AG04450 (cell line): ENCODE results near the gene CADM2. TPM values are rescaled to one million over a fixed set of nuclear protein-coding genes. Genes with fewer than 3 reads are reported as not detected.

Source experiments
- CTCF ChIA-PET: fragments of 300-600, 350-600 bp; formaldehyde crosslinking; extraction: SDS; loops from one replicate; lab custom pipeline; 2022; ENCODE audit warnings: antibody characterized with exemption, inconsistent platforms; lab: Charles Lee
- POLR2A ChIA-PET: fragments of 350-600 bp; formaldehyde crosslinking; extraction: SDS; loops from one replicate; lab custom pipeline; 2021; ENCODE audit warnings: antibody characterized with exemption, inconsistent platforms; lab: Yijun Ruan, JAX
- DNase-seq: peaks from one replicate; pipeline ENCODE4 v3.0.0-alpha.2; 2011; ENCODE audit warnings: low read depth, low spot score
- H3K27ac ChIP-seq: one replicate; pipeline ENCODE4 v1.5.1; 2012; ENCODE audit warnings: low read depth, low read length, control low read depth
- H3K27me3 ChIP-seq: one replicate; pipeline ENCODE4 v1.6.0; 2012; ENCODE audit warnings: low read length; ENCODE audit not compliant: control insufficient read depth, insufficient read depth
- H3K4me3 ChIP-seq: 2 replicates; pipeline ENCODE4 v1.5.1; 2011; ENCODE audit warnings: mild to moderate bottlenecking, low read depth, low read length, control low read depth
- H3K9me3 ChIP-seq: 2 replicates; pipeline ENCODE4 v1.5.1; 2012; ENCODE audit warnings: low read length; ENCODE audit not compliant: control insufficient read depth, insufficient read depth
- polyA plus RNA-seq: library from polyadenylated mRNA; depleted of rRNA; stranded (reverse); fragments of >200 nt; gene quantifications from 2 replicates; pipeline ENCODE4 v1.2.3, GENCODE V29; 2011
- TF ChIP-seq, protein P1 (sequence below): IDR thresholded peaks from 2 replicates; pipeline ENCODE4 v1.5.1; 2011; ENCODE audit warnings: low read depth, low read length, control low read depth, inconsistent platforms

Gene CADM2
- polyA plus RNA-seq, 1 experiment: not detected

DNA sequence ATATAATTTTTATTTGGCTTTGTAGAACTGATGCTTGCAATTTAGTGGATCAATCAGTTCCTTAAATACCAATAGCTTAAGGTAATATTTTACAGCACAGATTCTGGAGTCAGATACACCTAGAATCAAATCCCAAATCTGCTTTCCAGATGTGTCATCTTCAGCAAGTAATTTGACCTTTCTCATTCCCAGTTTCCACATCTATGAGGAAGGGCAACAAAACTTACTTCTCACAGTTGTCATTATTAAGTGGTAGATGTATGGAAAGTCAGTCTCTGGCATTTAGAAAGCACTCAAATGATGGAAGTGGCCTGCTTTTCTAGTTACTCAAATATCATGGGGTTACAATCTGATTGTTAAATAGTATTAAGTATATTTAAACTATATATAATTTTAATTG is 767.0 kb downstream of the CADM2 start:
- ChIA-PET CTCF (no interaction called here), POLR2A (no interaction called here)
- no peaks in the 10 kb centered on the region for H3K27me3 ChIP-seq
- TF ChIP-seq, protein P1, sequence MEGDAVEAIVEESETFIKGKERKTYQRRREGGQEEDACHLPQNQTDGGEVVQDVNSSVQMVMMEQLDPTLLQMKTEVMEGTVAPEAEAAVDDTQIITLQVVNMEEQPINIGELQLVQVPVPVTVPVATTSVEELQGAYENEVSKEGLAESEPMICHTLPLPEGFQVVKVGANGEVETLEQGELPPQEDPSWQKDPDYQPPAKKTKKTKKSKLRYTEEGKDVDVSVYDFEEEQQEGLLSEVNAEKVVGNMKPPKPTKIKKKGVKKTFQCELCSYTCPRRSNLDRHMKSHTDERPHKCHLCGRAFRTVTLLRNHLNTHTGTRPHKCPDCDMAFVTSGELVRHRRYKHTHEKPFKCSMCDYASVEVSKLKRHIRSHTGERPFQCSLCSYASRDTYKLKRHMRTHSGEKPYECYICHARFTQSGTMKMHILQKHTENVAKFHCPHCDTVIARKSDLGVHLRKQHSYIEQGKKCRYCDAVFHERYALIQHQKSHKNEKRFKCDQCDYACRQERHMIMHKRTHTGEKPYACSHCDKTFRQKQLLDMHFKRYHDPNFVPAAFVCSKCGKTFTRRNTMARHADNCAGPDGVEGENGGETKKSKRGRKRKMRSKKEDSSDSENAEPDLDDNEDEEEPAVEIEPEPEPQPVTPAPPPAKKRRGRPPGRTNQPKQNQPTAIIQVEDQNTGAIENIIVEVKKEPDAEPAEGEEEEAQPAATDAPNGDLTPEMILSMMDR: no peak
- no peak overlapping the region for H3K4me3 ChIP-seq
- no peak for DNase-seq
- peaks cover 5% of the 10 kb centered on the region for H3K9me3 ChIP-seq
- no peak overlapping the region for H3K27ac ChIP-seq

DNA sequence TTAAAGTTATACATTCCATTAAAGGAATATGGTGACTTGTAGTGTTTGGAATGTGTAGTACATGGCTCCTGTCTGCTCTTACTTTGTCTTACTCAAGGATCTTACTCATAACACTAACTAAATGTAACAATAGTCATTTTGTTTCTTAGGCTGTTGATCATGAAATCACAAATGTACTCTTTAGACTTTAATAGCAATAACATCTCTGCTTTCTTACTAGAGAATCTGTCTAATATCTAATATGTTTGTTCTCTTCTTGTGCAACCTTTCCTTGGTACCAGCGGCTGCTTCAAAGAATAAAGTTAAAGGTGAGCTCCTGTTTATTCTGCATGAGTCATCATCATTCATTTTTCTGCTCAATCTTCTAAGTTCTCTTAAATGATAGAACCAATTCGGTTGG is 767.5 kb downstream of the CADM2 start:
- no peak for DNase-seq
- TF ChIP-seq, protein P1: no peak
- ChIA-PET POLR2A (no interaction called here), CTCF (no interaction called here)
- H3K27me3 ChIP-seq: no peaks in the 10 kb centered on the region
- H3K27ac ChIP-seq: no peak overlapping the region
- no peak overlapping the region for H3K4me3 ChIP-seq
- H3K9me3 ChIP-seq: peaks cover 5% of the 10 kb centered on the region

DNA sequence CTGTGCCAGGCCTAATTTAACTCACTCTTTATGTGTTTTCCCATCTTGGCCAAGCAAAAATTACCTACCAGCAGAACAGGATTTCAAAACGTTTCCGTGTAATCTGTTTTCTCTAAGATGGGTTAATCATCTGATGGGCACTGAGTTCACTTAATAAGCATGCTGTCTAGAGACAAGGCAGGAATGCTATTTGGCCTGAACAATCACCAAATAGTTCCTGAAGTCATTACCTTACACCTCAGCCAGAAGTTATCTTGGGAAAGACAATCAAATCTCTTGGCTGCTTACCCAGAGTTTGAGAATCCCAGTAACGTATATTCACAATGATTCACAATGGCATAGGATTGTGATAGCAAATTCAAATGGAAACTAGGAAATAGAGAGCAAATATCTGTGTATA is 779.1 kb downstream of the CADM2 start:
- no peaks in the 10 kb centered on the region for H3K27me3 ChIP-seq
- ChIA-PET CTCF (no interaction called here), POLR2A (no interaction called here)
- TF ChIP-seq, protein P1: no peak
- DNase-seq: no peak
- no peaks in the 10 kb centered on the region for H3K9me3 ChIP-seq
- H3K4me3 ChIP-seq: no peak overlapping the region
- no peak overlapping the region for H3K27ac ChIP-seq

DNA sequence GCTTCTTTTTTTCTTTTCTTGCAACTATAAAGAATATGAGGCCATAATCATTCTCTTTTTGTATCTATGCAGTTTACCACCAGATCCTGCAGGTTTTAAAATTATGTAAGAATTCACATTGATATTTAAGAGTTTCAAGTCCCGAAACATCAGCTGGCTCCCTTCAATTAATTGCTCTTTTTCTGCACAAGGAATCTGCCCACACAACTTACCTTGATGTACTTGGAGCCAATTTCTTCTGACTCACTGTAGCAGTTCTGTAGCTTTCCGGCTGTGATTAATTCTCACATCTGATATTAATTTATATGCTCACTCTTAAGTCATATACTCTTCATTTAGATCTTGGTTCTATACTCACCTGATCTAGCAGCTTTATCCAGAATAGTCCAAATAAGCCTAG is 781.8 kb downstream of the CADM2 start:
- ChIA-PET POLR2A (no interaction called here), CTCF (no interaction called here)
- H3K27ac ChIP-seq: no peak overlapping the region
- TF ChIP-seq, protein P1: no peak
- H3K9me3 ChIP-seq: no peaks in the 10 kb centered on the region
- DNase-seq: no peak
- H3K4me3 ChIP-seq: no peak overlapping the region
- no peaks in the 10 kb centered on the region for H3K27me3 ChIP-seq

DNA sequence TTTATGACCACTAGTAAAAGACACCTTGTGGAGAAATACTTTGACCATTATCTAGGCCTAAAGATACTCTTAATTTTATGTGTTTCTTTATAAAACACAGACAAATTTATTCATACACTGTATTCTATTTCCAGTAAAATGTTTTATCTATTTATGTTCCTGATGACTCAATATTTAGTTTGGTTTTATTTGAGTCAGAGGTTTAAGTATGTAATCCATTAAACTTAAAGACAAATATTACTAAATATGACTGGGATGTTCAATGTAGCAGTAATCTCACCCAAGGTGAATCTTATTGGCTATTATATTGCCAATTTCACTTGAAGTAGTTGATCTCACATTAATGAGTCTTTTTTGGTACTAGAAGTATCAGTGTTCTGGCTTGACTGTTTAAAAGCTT is 799.7 kb downstream of the CADM2 start:
- DNase-seq: no peak
- POLR2A ChIA-PET: no interaction called here
- Histone ChIP-seq H3K27ac (no peak overlapping the region), H3K9me3 (no peaks in the 10 kb centered on the region; the same call in 1 of the 2 replicates), H3K27me3 (no peaks in the 10 kb centered on the region), H3K4me3 (no peak overlapping the region)
- CTCF ChIA-PET: no interaction called here
- TF ChIP-seq, protein P1: no peak
